IMR-90 (cell line): ENCODE data around the gene SLC25A17. TPM values are rescaled to one million over a fixed set of nuclear protein-coding genes. Genes with fewer than 3 reads are reported as not detected.

Source experiments
- ATAC-seq: fragments of 200-7000 bp; cut with Tn5 transposase; 2 replicates; pipeline ENCODE4 v1.9.1; 2020; ENCODE audit warnings: low read depth, mild to moderate bottlenecking, moderate library complexity
- BruUV-seq: library from RNA; stranded (reverse); fragments of 400-500 nt; replicated peaks from 2 replicates; lab custom pipeline; 2021; lab: Mats Ljungman, UMichigan
- CTCF ChIA-PET: fragments of 300-600 bp; formaldehyde crosslinking; extraction: SDS; loops from one replicate; lab custom pipeline; 2021; ENCODE audit warnings: antibody characterized with exemption; lab: Yijun Ruan, JAX
- POLR2A ChIA-PET: fragments of 300-600 bp; sonication (Branson Sonifier 250); formaldehyde crosslinking; loops from one replicate; lab custom pipeline; 2022; ENCODE audit warnings: antibody characterized with exemption; ENCODE audit not compliant: unreplicated experiment; lab: Charles Lee
- DNase-seq: peaks from one replicate; pipeline ENCODE4 v3.0.0; 2013
- H2AFZ ChIP-seq: replicated peaks from 2 replicates; pipeline ENCODE3; 2013; ENCODE audit warnings: low read length, mild to moderate bottlenecking; ENCODE audit not compliant: poor library complexity
- H2AK5ac ChIP-seq: 2 replicates; pipeline ENCODE4 v1.6.1; 2013; ENCODE audit warnings: low read depth, low read length, inconsistent platforms
- H2AK9ac ChIP-seq: replicated peaks from 2 replicates; pipeline ENCODE3; 2013; ENCODE audit warnings: mild to moderate bottlenecking, low read depth, low read length, moderate library complexity; ENCODE audit not compliant: poor library complexity
- H2BK120ac ChIP-seq: 2 replicates; pipeline ENCODE4 v1.6.1; 2013; ENCODE audit warnings: low read depth, low read length, inconsistent platforms
- H2BK15ac ChIP-seq: 3 replicates; pipeline ENCODE4 v1.6.1; 2013; ENCODE audit warnings: low read depth, low read length, inconsistent platforms
- H2BK20ac ChIP-seq: 2 replicates; pipeline ENCODE4 v1.6.1; 2013; ENCODE audit warnings: low read depth, mild to moderate bottlenecking, inconsistent platforms, low read length, moderate library complexity
- H2BK5ac ChIP-seq: 2 replicates; pipeline ENCODE4 v1.6.1; 2013; ENCODE audit warnings: mild to moderate bottlenecking, low read depth, low read length, inconsistent platforms; ENCODE audit not compliant: poor library complexity, severe bottlenecking
- H3K14ac ChIP-seq: replicated peaks from 2 replicates; pipeline ENCODE4 v1.6.1; 2013; ENCODE audit warnings: low read depth, low read length, inconsistent platforms
- H3K18ac ChIP-seq: 2 replicates; pipeline ENCODE4 v1.6.1; 2013; ENCODE audit warnings: low read depth, low read length, control low read depth
- H3K23ac ChIP-seq: 2 replicates; pipeline ENCODE4 v1.6.1; 2013; ENCODE audit warnings: low read depth, low read length, inconsistent platforms
- H3K27ac ChIP-seq: 2 replicates; pipeline ENCODE4 v1.5.1; 2013; ENCODE audit warnings: mild to moderate bottlenecking, control low read depth, low read length; ENCODE audit not compliant: insufficient read depth
- H3K27me3 ChIP-seq: 2 replicates; pipeline ENCODE4 v1.6.1; 2013; ENCODE audit warnings: low read length; ENCODE audit not compliant: control insufficient read depth, insufficient read depth
- H3K36me3 ChIP-seq: 2 replicates; pipeline ENCODE4 v1.6.1; 2013; ENCODE audit warnings: low read length, mixed read lengths; ENCODE audit not compliant: control insufficient read depth, insufficient read depth
- H3K4ac ChIP-seq: 2 replicates; pipeline ENCODE4 v1.6.1; 2013; ENCODE audit warnings: low read depth, low read length, inconsistent platforms
- H3K4me1 ChIP-seq: 2 replicates; pipeline ENCODE4 v1.6.1; 2013; ENCODE audit warnings: low read length, mixed read lengths; ENCODE audit not compliant: control insufficient read depth, insufficient read depth
- H3K4me2 ChIP-seq: 2 replicates; pipeline ENCODE4 v1.6.1; 2013; ENCODE audit warnings: low read depth, mild to moderate bottlenecking, control low read depth, low read length, moderate library complexity
- H3K4me3 ChIP-seq: 2 replicates; pipeline ENCODE4 v1.5.1; 2013; ENCODE audit warnings: low read depth, mild to moderate bottlenecking, control low read depth, low read length, moderate library complexity; ENCODE audit not compliant: insufficient read depth
- H3K56ac ChIP-seq: 2 replicates; pipeline ENCODE4 v1.6.1; 2013; ENCODE audit warnings: low read length, inconsistent platforms; ENCODE audit not compliant: insufficient read depth; ENCODE audit errors: extremely low read depth
- H3K79me1 ChIP-seq, 2 experiments: 2 replicates each; pipeline ENCODE4 v1.6.1; 2013; ENCODE audit warnings: low read length in 2 of 2, inconsistent platforms in 1 of 2, low read depth in 1 of 2
- H3K9ac ChIP-seq: 2 replicates; pipeline ENCODE4 v1.6.1; 2013; ENCODE audit warnings: low read depth, low read length, control low read depth
- H3K9me1 ChIP-seq: 2 replicates; pipeline ENCODE4 v1.6.1; 2013; ENCODE audit warnings: low read length, inconsistent platforms; ENCODE audit not compliant: insufficient read depth
- H3K9me3 ChIP-seq: 2 replicates; pipeline ENCODE4 v1.6.1; 2013; ENCODE audit warnings: low read length; ENCODE audit not compliant: control insufficient read depth, insufficient read depth
- H4K20me1 ChIP-seq: 2 replicates; pipeline ENCODE4 v1.6.1; 2013; ENCODE audit warnings: low read length, inconsistent platforms; ENCODE audit not compliant: insufficient read depth
- H4K5ac ChIP-seq: 2 replicates; pipeline ENCODE4 v1.6.1; 2013; ENCODE audit warnings: mild to moderate bottlenecking, low read depth, low read length, control low read depth
- H4K8ac ChIP-seq, 2 experiments: 2 replicates each; pipeline ENCODE4 v1.6.1; 2013; ENCODE audit warnings: low read depth in 2 of 2, low read length in 2 of 2, control low read depth in 1 of 2, inconsistent platforms in 1 of 2
- H4K91ac ChIP-seq: 2 replicates; pipeline ENCODE4 v1.6.1; 2013; ENCODE audit warnings: low read depth, low read length, inconsistent platforms; ENCODE audit not compliant: insufficient read depth
- ELK1 ChIP-seq: fragments of 150-350 bp; IDR thresholded peaks from 2 replicates; pipeline ENCODE4 v1.6.1; 2016; ENCODE audit warnings: low read depth, mild to moderate bottlenecking, low read length, moderate library complexity, borderline replicate concordance
- MAFK ChIP-seq: IDR thresholded peaks from 2 replicates; pipeline ENCODE4 v1.6.1; 2012; ENCODE audit warnings: low read depth, low read length, improper control_type of control experiment
- MAZ ChIP-seq: IDR thresholded peaks from 2 replicates; pipeline ENCODE4 v1.6.1; 2012; ENCODE audit warnings: low read depth, mild to moderate bottlenecking, low read length, improper control_type of control experiment, moderate library complexity, borderline replicate concordance
- RCOR1 ChIP-seq: IDR thresholded peaks from 2 replicates; pipeline ENCODE4 v1.6.1; 2012; ENCODE audit warnings: mild to moderate bottlenecking, low read length, improper control_type of control experiment; ENCODE audit not compliant: insufficient replicate concordance
- WGBS, 2 experiments: methylation state at CpG; one replicate each; pipeline versions ENCODE4 v1.1.5 to v1.1.7; 2013; ENCODE audit warnings: missing lambda C conversion rate in 2 of 2; ENCODE audit not compliant: insufficient read length in 1 of 2; ENCODE audit errors: extremely low coverage in 2 of 2; 5-methylcytosine and 5-hydroxymethylcytosine counted together
- dilution Hi-C: fragments of 300-500 bp; cut with HindIII; formaldehyde crosslinking; loops from one replicate; pipeline ENCODE4 v1.14.3; 2018; ENCODE audit warnings: low sequenced_read_pairs; ENCODE audit not compliant: unreplicated experiment
- in situ Hi-C: fragments of 300-500 bp; cut with MboI; formaldehyde crosslinking; loops from 3 replicates; pipeline ENCODE4 v1.14.3; 2019; ENCODE audit warnings: low sequenced_read_pairs, inconsistent platforms, mixed read lengths
- intact Hi-C: fragments of 100-400 bp; cut with micrococcal nuclease; formaldehyde crosslinking; loops from 2 replicates; pipeline ENCODE4 v1.10.0; 2022
- polyA plus RNA-seq, 3 experiments: library from polyadenylated mRNA; depleted of rRNA; stranded (reverse); fragments of >200 nt; gene quantifications; 2 replicates each; pipeline ENCODE4 v1.2.3, GENCODE V29; 2012; ENCODE audit warnings: low replicate concordance in 1 of 3
- total RNA-seq: library from RNA; depleted of rRNA; stranded (reverse); fragments of >200 nt; gene quantifications from 2 replicates; pipeline ENCODE4 v1.2.3, GENCODE V29; 2012

The SLC25A17 gene
- total and polyA plus RNA-seq, 2 of the 4 experiments (the other 2 are of a cell fraction): 19.6 to 36.0 TPM

DNA sequence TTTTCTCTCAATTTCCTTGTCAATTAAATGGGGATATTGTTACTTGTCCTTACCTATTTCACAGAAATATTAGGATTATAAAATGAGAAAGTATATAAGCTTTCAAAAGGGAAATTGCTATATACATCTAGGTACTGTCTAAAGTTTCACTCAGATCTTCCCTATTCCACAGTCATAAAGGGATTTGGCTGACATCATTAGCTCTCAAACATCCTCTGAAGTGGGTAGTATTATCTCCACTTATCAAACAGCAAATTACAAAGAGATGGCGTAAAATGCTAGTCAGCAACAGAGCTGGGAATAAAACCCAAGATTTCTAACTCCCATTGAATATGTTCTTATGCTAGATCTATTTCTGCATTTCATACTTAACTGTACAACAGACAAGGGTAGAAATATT is 50.9 kb downstream of the SLC25A17 start:
- Histone ChIP-seq H2BK20ac (no peak overlapping the region), H3K18ac (no peak overlapping the region), H3K27me3 (no peaks in the 10 kb centered on the region), H3K36me3 (peaks cover 14% of the 10 kb centered on the region), H3K9me3 (no peaks in the 10 kb centered on the region), H4K91ac (no peak overlapping the region), H2AK5ac (no peak overlapping the region), H3K14ac (no peak overlapping the region), H4K8ac (no peak overlapping the region), H3K27ac (no peak overlapping the region), H4K20me1 (no peaks in the 10 kb centered on the region), H2BK120ac (no peak overlapping the region), H3K9ac (no peak overlapping the region), H2BK15ac (no peak overlapping the region), H3K4ac (no peak overlapping the region), H4K5ac (no peak overlapping the region), H2BK5ac (no peak overlapping the region), H3K56ac (no peak overlapping the region), H3K23ac (no peak overlapping the region), H3K4me3 (no peak overlapping the region), H3K9me1 (no peaks in the 10 kb centered on the region), H3K4me1 (peaks cover 3% of the 10 kb centered on the region; the same call in 1 of the 2 replicates), H2AK9ac (no peak overlapping the region), H2AFZ (no peak overlapping the region), H3K79me1 (no peaks in the 10 kb centered on the region), H3K4me2 (no peak overlapping the region)
- intact Hi-C loops (no loop called here), dilution Hi-C loops (no loop called here), in situ Hi-C loops (no loop called here)
- CTCF ChIA-PET: interaction anchor here (1.4 kb wide), 1 partner anchor 8 kb away, joined by 4 read pairs; no protein-coding TSS in a partner anchor
- POLR2A ChIA-PET: no interaction called here
- ATAC-seq (no peak), DNase-seq (no peak)
- no peak for TF ChIP-seq MAZ
- no peak for TF ChIP-seq MAFK
- TF ChIP-seq ELK1: no peak
- TF ChIP-seq RCOR1: no peak
- BruUV-seq: no TSS peak
- WGBS, 2 experiments: no CpG with 5 or more reads among the region's 1 CpG
